GM10847 (cell line): ENCODE results near the gene PRR20C.
"Not testable (repeated sequence)": the region's sequence is repeated elsewhere in the genome, so short reads cannot be mapped to it uniquely, and the experiment has no call there.

ENCODE experiments used
- POLR2A ChIP-seq: IDR thresholded peaks from 2 replicates; pipeline ENCODE4 v1.6.1; 2011; ENCODE audit not compliant: insufficient read length; ENCODE audit errors: extremely low read depth

Gene PRR20C

GRCh38 chr13:57153761-57154160 is at the start of gene PRR20C:
Gene PRR20C, plus strand, starts transcription at chr13:57154061. Its CDS starts 387 bp downstream, at chr13:57154448.
- not testable (repeated sequence) for TF ChIP-seq POLR2A

- TF ChIP-seq POLR2A = no peak
These were observed 38.9 kb upstream of the PRR20C start for GRCh38 chr13:57114945-57115344.

GRCh38 chr13:57123681-57124080 is 30.2 kb upstream of the PRR20C start:
- TF ChIP-seq POLR2A = no peak

- TF ChIP-seq POLR2A = no peak
These were observed 25.0 kb upstream of the PRR20C start for GRCh38 chr13:57128909-57129308.

GRCh38 chr13:57136093-57136492 is 17.8 kb upstream of the PRR20C start:
- TF ChIP-seq POLR2A = no peak

- TF ChIP-seq POLR2A = no peak
These were observed 16.3 kb upstream of the PRR20C start for GRCh38 chr13:57137585-57137984.

- TF ChIP-seq POLR2A = no peak
These were observed 14.9 kb upstream of the PRR20C start for GRCh38 chr13:57138988-57139387.

GRCh38 chr13:57140235-57140968 is 13.5 kb upstream of the PRR20C start, which contains the start of gene PRR20A:
Gene PRR20A, plus strand, starts transcription at chr13:57140918. Its CDS starts 387 bp downstream, at chr13:57141305.
- not testable (repeated sequence) for TF ChIP-seq POLR2A

- TF ChIP-seq POLR2A = not testable (repeated sequence)
These were observed 6.7 kb upstream of the PRR20C start, which contains the start of gene PRR20B for GRCh38 chr13:57147188-57147587. Gene PRR20B, plus strand, starts transcription at chr13:57147488. Its CDS starts 387 bp downstream, at chr13:57147875.

- TF ChIP-seq POLR2A = not testable (repeated sequence)
These were observed 6.5 kb downstream of the PRR20C start, which contains the start of gene PRR20D for GRCh38 chr13:57160332-57160731. Gene PRR20D, plus strand, starts transcription at chr13:57160632. Its CDS starts 387 bp downstream, at chr13:57161019.

- not testable (repeated sequence) for TF ChIP-seq POLR2A
These were observed 13.0 kb downstream of the PRR20C start, which contains the start of gene PRR20E for GRCh38 chr13:57166897-57167296. Gene PRR20E, plus strand, starts transcription at chr13:57167197. Its CDS starts 387 bp downstream, at chr13:57167584.

GRCh38 chr13:57191667-57192066 is 37.8 kb downstream of the PRR20C start:
- TF ChIP-seq POLR2A = no peak
